Activated T-cell treated with anti-CD3 and anti-CD28 coated beads for 24 hours (primary cell): ENCODE data around the gene TMEM266.
A peak's percentile ranks its signal among the peaks of the same experiment; 100 is the strongest.

Experiments
- DNase-seq: peaks from one replicate; pipeline ENCODE4 v3.0.0-alpha.2; 2020; ENCODE audit warnings: low read depth

Gene TMEM266

GRCh38 chr15:76134537-76134936 lies 74.8 kb downstream of the TMEM266 start:
- DNase-seq: no peak

GRCh38 chr15:76135516-76135915 lies 75.7 kb downstream of the TMEM266 start:
- DNase-seq: no peak

DNA sequence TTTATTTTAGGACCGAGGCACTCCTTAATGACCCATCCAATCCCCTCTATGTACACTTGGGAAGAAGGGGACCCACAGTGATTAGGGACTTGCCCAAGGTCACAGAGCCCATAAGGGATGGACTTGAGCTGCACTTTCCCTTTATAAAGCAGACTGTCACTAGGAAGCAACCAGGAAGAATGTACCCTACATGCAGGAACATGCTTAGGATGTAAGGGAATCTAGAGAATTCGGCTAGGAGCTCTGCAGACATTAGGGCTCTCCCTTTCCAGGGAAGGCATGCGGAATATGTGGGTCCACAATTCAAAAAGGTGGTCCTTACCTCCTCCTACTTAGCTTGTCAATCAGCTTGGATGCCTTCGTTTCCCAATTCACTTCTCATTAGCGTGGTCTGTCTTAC lies 78.7 kb downstream of the TMEM266 start:
- no peak for DNase-seq

GRCh38 chr15:76139368-76140073 lies 79.7 kb downstream of the TMEM266 start:
- peak; percentile 66 for DNase-seq

DNA sequence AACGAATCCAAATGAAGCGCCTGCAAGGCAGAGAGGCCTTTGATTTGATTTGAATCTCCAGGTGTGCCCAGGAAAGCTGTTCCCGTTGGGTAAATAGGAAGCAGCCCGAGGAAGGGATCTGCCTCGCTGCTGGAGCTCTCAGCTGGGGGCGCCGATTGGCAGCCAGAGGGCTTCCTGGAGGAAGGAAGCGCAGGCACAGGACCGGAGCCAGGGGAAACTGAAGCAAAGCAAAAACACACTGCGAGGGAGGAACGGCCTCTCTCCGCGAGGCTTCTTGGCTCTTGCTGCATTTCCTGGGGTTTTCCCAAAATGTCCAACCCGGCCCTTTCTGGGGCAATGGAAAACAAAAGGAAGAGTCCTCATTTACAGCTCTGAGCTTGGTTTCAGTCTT lies 80.3 kb downstream of the TMEM266 start:
- DNase-seq: no peak

DNA sequence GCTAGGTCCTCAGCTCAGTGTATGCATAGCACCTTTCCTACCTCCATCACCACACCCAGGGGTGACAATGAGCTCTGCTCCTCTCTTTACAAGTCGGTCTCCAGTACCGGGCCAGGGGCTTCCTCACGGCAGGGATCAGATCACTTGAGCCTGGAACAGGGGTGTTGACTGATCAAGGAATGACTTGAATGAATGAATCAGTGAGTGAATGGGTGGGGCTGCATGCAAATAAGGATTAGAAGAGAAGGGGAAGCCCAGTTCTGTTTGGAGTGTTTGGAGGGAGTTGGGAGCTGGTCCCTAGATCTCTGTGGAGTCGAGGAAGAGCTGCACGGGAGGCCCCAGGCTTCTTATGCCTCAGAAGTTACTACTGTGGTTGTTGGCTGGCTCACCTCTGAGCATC lies 87.0 kb downstream of the TMEM266 start:
- no peak for DNase-seq

DNA sequence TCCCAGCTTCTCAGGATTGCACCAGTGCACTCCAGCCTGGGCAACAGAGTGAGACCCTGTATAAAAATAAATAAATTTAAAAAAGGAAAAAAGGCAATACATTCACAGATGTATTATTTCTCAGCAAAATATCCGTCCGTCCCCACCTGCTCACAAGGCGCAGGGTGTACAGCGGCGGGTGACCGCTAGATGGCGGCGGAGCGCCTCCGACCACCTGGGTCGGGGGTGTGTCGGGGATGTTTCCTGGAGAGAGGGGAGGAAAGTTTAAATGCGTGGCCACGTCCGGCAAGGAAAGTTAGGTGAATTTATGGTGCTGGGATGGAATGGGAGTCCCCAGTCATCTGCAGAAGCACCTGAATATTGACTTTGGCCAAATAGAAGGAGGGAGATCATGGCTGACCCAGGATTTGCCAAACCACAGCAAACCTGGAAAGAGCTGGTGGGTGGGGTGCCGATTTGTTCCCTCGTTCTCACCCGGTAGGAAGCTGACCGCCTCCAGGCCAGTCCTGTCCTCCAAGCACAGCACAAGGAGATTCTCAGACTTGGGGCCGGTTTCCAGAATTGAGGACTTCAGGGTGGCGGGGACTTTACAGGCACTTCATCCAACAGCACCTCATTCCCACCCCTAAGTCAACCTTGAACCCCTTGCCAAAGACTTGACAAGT lies 88.3 kb downstream of the TMEM266 start:
- DNase-seq: peak; percentile 59

DNA sequence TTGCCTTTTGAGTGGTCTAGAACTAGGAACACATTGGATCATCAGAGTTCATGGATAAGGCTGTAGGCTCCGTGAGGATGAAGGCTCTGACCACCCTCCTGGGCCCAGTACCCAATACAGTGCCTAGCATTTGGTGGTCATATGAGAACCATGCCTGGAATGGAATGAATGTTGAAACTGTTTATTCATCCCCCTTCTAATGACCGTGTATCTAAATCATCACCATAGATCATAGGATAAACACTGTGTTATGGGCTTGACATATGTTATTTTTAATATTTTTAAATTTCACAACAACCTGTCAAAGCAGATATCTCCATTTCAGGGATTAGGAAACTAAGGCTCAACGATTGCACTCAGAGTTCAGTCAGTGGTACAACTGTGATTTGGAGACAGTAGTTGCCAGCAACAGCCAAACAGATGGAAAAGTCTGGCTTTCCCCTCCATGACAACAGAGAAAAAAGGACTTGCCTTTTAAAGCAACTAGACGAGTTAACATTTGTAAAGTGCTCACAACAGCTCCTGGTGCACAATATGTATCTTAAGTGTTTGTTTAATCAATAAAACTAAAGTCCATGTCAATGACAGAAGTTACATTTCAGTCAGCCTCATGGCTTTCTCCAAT lies 89.6 kb downstream of the TMEM266 start:
- no peak for DNase-seq

- DNase-seq: no peak
Measured at GRCh38 chr15:76150513-76150912, 90.7 kb downstream of the TMEM266 start.

GRCh38 chr15:76150971-76151598 lies 91.3 kb downstream of the TMEM266 start:
- peak; percentile 74 for DNase-seq

DNA sequence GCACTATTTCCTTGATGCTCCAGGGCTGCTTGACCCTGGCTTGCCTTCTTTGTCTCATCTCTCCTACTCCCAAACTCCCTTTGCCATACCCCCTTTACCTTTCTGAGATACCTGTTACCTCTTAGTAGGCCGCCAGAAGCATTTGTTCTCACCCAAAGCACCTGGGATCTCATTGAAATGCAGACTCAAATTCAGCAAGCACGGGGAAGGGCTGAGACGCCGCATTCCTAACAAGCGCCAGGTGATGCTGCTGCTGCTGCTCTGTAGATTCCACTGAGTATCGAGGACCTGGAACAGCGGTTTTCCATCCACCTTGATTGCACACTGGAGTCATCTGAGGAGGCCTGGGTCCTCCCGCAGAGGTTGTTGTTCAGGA lies 91.8 kb downstream of the TMEM266 start:
- DNase-seq: no peak

DNA sequence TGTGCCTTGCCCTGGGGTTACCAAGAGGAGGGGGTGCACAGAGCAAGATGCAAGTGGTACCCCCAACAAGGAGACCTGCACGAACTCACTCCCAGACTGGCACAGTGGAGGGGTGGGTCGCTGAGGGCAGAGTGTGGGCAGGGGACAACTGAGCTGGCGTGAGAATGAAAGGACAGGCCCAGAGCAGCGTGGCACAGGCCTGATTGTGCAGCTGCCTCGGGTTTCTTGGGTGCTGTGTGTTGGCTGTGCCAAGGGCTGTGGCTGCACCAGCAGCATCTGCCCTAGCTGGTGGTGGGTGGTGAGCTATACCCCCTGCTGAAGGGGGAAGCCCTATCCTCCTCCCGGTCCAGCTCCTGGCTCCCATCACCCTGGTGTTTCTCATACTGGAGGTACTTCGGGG lies 92.4 kb downstream of the TMEM266 start:
- no peak for DNase-seq

DNA sequence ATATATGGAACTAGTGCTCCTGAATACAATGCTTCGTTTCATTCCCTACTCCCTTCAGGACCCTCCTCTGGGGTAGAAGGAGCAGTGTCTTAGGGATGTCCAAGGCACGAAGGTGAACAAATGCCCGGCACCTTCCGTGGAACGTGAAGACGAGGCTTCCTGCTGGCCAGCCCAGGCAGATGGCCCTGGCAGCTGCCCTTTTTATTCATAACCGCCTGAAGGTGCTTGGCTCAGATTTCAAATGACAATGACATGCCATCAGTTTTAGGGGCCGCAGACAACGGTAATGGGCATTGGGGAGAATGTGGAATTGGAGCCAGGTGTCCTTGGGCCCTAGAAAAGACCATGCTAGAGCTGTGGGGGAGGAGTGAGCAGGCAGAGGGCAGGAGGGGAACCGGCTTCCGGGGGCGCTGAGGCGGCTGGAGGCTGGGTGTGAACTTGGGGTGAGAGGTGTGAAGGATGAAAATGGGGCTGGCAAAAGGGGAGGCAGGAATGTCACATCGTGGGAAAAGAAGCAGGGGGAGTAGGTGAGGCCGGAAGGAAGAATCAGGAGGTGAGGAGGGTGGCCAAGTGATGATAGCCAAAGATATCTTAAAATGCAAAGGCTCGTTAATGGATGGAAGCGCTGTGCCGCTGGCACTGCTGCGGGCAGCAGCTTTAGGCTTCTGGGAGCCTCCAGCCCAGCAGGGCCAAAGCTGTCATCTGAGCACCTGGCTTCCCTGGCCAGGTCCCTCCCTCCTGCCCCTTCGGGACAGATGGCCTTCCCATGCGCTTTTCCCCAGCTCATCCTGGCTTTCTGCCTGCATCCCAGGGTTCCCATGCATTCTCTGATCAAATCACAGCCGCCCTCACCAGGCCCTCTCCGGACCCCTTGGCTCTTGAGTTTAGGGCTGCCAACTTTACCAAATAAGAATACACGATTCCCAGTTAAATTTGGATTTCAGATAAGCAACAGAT lies 93.7 kb downstream of the TMEM266 start:
- no peak for DNase-seq

DNA sequence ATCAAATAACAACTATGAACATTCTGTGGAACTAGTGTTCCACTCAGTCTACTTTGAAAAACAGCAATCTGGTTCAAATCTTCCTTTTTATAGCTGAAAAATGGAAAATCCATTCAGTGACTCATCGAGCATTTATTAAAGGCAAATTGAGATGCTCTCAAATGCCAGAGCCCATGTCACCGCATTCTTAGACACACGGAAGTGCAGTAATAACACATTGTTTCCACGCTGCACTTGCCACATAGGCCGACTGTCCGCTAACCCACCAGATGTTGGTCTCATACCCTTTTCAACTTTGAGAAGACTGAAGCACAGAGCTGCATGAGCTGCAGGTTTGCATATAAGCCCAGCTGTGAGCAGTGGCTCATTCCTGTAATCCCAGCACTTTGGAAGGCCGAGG lies 95.9 kb downstream of the TMEM266 start:
- no peak for DNase-seq

DNA sequence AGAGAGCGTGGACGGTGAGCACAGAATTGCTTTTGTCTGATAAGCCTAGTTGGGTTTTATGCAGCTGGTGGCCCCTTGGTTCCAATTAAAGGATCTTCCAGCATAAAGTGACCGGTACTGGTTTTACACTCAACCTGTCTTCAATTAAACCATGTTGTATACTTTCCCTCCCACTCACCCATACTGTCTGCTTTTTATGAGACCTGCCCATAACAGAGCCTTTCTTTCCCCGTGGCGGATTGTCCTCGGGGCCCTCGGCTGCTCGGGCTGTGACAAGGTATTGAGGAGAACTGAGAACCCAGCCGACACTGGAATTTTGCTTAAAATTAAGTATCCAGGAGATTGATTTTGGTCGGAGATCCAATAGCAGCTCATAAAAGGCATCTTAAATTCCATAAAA lies 98.4 kb downstream of the TMEM266 start:
- DNase-seq: no peak

GRCh38 chr15:76158815-76159214 lies 99.0 kb downstream of the TMEM266 start:
- DNase-seq: no peak

- no peak for DNase-seq
Measured at GRCh38 chr15:76159282-76159681, 99.5 kb downstream of the TMEM266 start.

- DNase-seq: no peak
Measured at GRCh38 chr15:76160426-76161152, 100.8 kb downstream of the TMEM266 start.

GRCh38 chr15:76161153-76162035 lies 101.6 kb downstream of the TMEM266 start:
- DNase-seq: no peak

- no peak for DNase-seq
Measured at GRCh38 chr15:76162036-76162398, 102.2 kb downstream of the TMEM266 start.
